ENCODE measurements around the gene CDH4.

Gene CDH4

DNA sequence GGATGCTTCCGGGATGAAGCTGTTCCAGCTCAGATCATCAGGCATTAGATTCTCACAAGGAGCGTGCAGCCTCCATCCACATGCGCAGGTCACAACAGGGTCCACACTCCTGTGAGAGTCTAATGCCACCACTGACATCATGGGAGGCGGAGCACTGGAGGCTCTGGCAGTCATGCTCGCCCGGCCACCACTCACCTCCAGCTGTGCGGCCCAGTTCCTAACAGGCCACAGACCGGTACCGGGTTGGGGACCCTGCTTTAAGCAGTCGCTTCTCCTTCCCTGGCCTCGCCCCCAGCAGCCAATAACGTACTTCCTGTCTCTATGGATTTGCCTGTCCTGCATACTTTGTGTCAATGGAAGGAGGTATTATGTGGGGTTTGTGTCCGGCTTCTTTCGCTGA lies 576.8 kb downstream of the CDH4 start:
- no peaks in the 10 kb centered on the region for H3K4me1 ChIP-seq (ENCODE audit: control insufficient read depth, insufficient read depth, low read length, poor library complexity, severe bottlenecking)
- 96 to 98% methylated on average over 11 to 12 of the region's 14 CpGs for WGBS, 2 experiments (ENCODE audit: insufficient coverage in 2 of 2)
- H3K36me3 ChIP-seq (ENCODE audit: control insufficient read depth, insufficient read depth, low read length) = no peaks in the 10 kb centered on the region
- no peak overlapping the region for H3K4me3 ChIP-seq (ENCODE audit: extremely low read depth, insufficient read depth, low read length, poor library complexity, severe bottlenecking)
- H3K27ac ChIP-seq (ENCODE audit: low read depth, low read length, severe bottlenecking) = no peak overlapping the region
- peaks cover 11% of the 10 kb centered on the region for H3K9me3 ChIP-seq (ENCODE audit: control insufficient read depth, low read length)

DNA sequence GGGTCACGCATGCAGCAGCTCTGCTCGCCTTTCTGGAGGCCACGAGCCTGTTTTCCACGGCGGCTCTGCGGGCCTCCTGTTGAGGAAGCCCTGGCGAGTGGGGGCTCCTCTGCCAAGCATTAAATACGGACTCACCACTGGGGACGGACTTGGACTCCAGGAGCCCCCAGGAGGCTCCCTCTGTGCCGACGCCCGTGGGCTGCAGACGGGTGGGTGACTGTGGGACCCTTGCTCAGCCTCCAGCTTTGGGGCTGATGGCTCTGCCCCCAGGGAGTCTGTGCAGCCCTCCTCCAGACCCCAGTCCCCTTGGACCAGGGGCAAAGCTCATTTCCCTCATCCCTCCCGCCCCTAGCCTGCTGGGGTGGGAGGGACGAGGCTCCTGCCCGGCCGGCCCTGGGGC lies 577.5 kb downstream of the CDH4 start:
- WGBS, 2 experiments (ENCODE audit: insufficient coverage in 2 of 2) = 86 to 92% methylated on average over 10 to 11 of the region's 17 CpGs
- no peak overlapping the region for H3K4me3 ChIP-seq (ENCODE audit: extremely low read depth, insufficient read depth, low read length, poor library complexity, severe bottlenecking)
- H3K36me3 ChIP-seq (ENCODE audit: control insufficient read depth, insufficient read depth, low read length) = no peaks in the 10 kb centered on the region
- peaks cover 11% of the 10 kb centered on the region for H3K9me3 ChIP-seq (ENCODE audit: control insufficient read depth, low read length)
- H3K27ac ChIP-seq (ENCODE audit: low read depth, low read length, severe bottlenecking) = no peak overlapping the region
- H3K4me1 ChIP-seq (ENCODE audit: control insufficient read depth, insufficient read depth, low read length, poor library complexity, severe bottlenecking) = no peaks in the 10 kb centered on the region

DNA sequence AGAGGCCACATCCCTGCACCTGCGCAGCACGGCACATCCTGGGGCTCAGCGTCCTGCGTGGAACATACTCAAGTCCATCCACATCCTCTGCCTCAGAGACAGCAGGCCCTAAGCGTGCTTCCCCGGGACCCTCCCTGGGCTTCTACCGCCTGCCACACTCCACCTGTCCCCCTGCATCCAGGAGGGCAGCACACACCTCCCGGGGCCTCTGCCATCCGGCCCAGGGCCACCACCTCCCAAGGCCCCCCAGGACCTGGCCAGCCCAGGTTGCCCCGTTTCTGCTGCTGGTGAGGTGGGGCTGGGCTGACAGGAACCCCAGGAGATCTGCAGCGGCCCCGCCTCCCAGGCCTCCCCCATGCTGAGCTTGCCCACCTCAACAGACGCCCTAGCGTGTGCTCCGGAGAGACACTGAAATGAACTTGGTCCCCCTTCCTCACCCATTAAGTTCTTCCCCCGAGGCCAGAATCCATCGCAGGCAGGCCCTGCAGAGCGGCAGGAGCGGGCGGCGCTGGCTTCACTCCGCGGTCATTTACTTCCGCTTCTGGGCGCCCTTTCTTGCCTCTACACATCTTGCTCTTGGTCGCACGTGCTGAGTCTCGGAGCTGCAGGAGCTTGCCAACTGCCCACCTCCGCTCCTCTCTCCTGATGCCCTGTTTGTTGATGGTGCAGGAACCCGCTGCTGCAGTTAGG lies 578.3 kb downstream of the CDH4 start:
- H3K27ac ChIP-seq (ENCODE audit: low read depth, low read length, severe bottlenecking) = no peak overlapping the region
- H3K4me3 ChIP-seq (ENCODE audit: extremely low read depth, insufficient read depth, low read length, poor library complexity, severe bottlenecking) = no peak overlapping the region
- no peaks in the 10 kb centered on the region for H3K36me3 ChIP-seq (ENCODE audit: control insufficient read depth, insufficient read depth, low read length)
- no peaks in the 10 kb centered on the region for H3K4me1 ChIP-seq (ENCODE audit: control insufficient read depth, insufficient read depth, low read length, poor library complexity, severe bottlenecking)
- peaks cover 11% of the 10 kb centered on the region for H3K9me3 ChIP-seq (ENCODE audit: control insufficient read depth, low read length)
- WGBS, 2 experiments (ENCODE audit: insufficient coverage in 2 of 2) = 86 to 91% methylated on average over 21 to 27 of the region's 30 CpGs

DNA sequence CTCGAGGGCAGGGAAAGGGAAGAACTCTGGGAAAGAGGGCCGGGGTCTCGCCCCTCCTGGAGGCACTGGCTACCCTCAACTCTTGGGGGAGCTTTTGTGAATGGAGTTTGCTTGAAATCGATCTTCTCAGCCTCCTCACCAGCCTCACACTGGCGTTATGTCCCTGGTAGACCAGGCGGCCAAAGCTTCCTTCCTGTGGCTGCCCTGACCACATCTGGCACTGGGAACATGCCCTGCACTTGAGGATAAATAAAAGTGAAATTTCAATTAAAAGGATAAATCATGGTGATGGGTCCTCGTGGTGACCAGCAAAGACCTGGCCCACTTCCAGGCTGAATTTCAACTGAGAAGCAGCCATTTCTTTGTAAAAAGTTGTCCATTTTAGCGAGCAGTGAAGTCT lies 578.9 kb downstream of the CDH4 start:
- Histone ChIP-seq H3K4me1 (ENCODE audit: control insufficient read depth, insufficient read depth, low read length, poor library complexity, severe bottlenecking) (no peaks in the 10 kb centered on the region), H3K36me3 (ENCODE audit: control insufficient read depth, insufficient read depth, low read length) (no peaks in the 10 kb centered on the region), H3K4me3 (ENCODE audit: extremely low read depth, insufficient read depth, low read length, poor library complexity, severe bottlenecking) (no peak overlapping the region), H3K9me3 (ENCODE audit: control insufficient read depth, low read length) (peaks cover 11% of the 10 kb centered on the region), H3K27ac (ENCODE audit: low read depth, low read length, severe bottlenecking) (no peak overlapping the region)
- WGBS, 2 experiments (ENCODE audit: insufficient coverage in 2 of 2) = 87 to 94% methylated on average over 4 to 5 of the region's 8 CpGs

DNA sequence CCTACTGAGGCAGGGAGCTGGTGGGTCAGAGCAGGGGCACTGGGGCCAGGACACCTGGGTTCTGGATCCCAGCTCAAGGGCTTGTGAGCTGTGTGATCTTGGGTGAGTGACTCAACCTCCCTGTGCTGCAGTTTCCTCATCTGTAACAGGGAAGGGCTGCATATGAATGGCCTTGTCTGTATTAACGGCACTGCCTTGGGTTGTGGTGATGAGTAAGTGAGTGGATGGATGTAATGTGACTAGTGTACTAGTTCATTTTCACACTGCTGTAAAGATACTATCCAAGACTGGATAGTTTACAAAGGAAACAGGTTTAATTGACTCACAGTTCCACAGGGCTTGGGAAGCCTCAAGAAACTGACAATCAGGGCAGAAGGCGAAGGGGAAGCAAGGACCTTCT lies 580.1 kb downstream of the CDH4 start:
- peaks cover 11% of the 10 kb centered on the region for H3K9me3 ChIP-seq (ENCODE audit: control insufficient read depth, low read length)
- no peaks in the 10 kb centered on the region for H3K4me1 ChIP-seq (ENCODE audit: control insufficient read depth, insufficient read depth, low read length, poor library complexity, severe bottlenecking)
- no peaks in the 10 kb centered on the region for H3K36me3 ChIP-seq (ENCODE audit: control insufficient read depth, insufficient read depth, low read length)
- WGBS, 2 experiments (ENCODE audit: insufficient coverage in 2 of 2) = 100% methylated on average over 1 of the region's 2 CpGs
- H3K27ac ChIP-seq (ENCODE audit: low read depth, low read length, severe bottlenecking) = no peak overlapping the region
- no peak overlapping the region for H3K4me3 ChIP-seq (ENCODE audit: extremely low read depth, insufficient read depth, low read length, poor library complexity, severe bottlenecking)

DNA sequence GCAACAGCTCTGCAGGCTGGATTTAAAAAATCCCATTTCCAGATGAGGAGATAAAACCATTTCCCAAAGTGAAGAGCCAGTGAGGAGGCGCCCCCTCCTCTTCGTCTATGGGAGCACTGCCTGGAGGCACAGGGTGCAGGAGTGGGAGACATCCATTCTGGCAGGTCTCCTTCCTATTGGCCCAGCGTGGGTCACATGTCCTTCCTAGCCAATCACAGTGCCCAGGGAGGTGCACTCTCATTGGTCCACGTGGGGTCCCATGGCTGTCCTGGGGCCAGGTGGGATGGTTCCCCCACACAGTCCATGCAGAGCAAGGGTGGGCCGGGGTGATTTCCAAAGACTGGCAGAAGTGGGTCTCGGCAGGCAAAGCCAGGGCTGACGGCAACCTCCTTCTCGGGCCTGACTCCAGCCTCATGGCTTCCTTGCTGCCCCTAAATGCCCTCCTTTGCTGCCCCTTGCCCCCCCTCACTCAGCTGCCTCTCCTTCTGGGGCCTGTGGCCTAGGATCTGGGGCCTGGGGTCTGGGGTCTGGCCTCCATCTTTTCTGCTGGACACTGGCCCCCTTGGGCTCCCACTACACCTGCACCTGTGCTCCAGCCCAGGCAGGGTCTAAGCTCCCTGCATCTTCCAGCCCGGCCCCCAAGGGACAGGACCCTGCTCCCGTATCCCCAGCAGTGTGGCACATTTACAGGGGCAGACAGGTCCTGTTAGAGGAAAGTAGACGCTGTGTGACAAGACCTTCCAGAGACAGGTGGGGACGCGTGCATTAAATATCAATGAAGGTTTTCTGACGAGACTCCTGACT lies 581.9 kb downstream of the CDH4 start:
- WGBS, 2 experiments (ENCODE audit: insufficient coverage in 2 of 2) = 82% methylated on average over 14 of the region's 14 CpGs
- Histone ChIP-seq H3K36me3 (ENCODE audit: control insufficient read depth, insufficient read depth, low read length) (no peaks in the 10 kb centered on the region), H3K27ac (ENCODE audit: low read depth, low read length, severe bottlenecking) (no peak overlapping the region), H3K9me3 (ENCODE audit: control insufficient read depth, low read length) (no peaks in the 10 kb centered on the region), H3K4me3 (ENCODE audit: extremely low read depth, insufficient read depth, low read length, poor library complexity, severe bottlenecking) (no peak overlapping the region), H3K4me1 (ENCODE audit: control insufficient read depth, insufficient read depth, low read length, poor library complexity, severe bottlenecking) (no peaks in the 10 kb centered on the region)

DNA sequence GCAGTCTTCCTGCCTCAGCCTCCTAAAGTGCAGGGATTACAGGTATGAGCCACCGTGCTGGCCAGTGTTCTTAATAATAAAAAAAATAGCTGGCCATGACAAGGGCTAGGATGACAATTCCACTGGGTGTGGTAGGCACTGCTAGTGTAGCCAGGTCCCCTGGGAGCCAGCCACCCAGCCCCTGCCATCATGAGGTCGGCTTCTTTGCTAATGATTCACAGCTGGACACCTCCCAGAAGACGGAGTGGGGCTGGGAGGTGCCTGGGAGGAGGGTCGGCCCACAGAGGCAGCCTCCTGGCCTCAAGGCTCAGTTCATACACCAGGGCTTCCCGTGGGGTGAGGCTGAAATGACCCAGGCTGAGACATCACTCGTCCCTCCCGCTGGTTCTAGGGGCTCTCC lies 583.2 kb downstream of the CDH4 start:
- Histone ChIP-seq H3K9me3 (ENCODE audit: control insufficient read depth, low read length) (no peaks in the 10 kb centered on the region), H3K27ac (ENCODE audit: low read depth, low read length, severe bottlenecking) (no peak overlapping the region), H3K36me3 (ENCODE audit: control insufficient read depth, insufficient read depth, low read length) (no peaks in the 10 kb centered on the region), H3K4me3 (ENCODE audit: extremely low read depth, insufficient read depth, low read length, poor library complexity, severe bottlenecking) (no peak overlapping the region), H3K4me1 (ENCODE audit: control insufficient read depth, insufficient read depth, low read length, poor library complexity, severe bottlenecking) (no peaks in the 10 kb centered on the region)
- WGBS, 2 experiments (ENCODE audit: insufficient coverage in 2 of 2) = 64 to 76% methylated on average over 6 to 7 of the region's 7 CpGs

DNA sequence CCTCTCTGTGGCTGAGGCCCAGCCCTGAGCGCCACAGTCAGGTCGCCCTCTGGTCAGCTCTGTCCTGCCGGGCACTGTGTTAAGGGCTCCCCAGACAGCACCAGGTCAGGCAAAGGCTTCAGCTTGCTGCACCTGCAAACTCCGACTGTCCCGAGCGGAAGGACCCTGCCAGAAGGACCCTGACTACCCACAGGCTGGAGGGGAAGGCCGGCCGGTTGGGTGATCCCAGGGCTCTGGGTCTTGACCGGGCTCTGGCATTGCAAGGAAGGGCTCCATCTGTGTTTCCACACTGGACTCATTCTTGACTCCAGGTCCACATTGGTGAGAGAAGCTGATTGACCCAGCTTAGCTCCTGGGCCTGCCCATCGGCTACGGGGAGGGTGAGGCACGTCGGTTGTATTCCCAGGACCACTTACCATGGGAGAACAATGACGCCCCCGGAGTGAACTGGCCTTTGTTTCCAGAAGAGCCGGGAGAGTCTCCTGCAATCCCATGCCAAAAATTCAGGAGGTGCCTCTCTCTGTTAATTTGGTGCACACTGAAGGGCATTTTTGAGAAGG lies 583.8 kb downstream of the CDH4 start:
- Histone ChIP-seq H3K36me3 (ENCODE audit: control insufficient read depth, insufficient read depth, low read length) (no peaks in the 10 kb centered on the region), H3K9me3 (ENCODE audit: control insufficient read depth, low read length) (no peaks in the 10 kb centered on the region), H3K4me3 (ENCODE audit: extremely low read depth, insufficient read depth, low read length, poor library complexity, severe bottlenecking) (no peak overlapping the region), H3K27ac (ENCODE audit: low read depth, low read length, severe bottlenecking) (no peak overlapping the region), H3K4me1 (ENCODE audit: control insufficient read depth, insufficient read depth, low read length, poor library complexity, severe bottlenecking) (no peaks in the 10 kb centered on the region)
- 84 to 87% methylated on average over 16 of the region's 16 CpGs for WGBS, 2 experiments (ENCODE audit: insufficient coverage in 2 of 2)

DNA sequence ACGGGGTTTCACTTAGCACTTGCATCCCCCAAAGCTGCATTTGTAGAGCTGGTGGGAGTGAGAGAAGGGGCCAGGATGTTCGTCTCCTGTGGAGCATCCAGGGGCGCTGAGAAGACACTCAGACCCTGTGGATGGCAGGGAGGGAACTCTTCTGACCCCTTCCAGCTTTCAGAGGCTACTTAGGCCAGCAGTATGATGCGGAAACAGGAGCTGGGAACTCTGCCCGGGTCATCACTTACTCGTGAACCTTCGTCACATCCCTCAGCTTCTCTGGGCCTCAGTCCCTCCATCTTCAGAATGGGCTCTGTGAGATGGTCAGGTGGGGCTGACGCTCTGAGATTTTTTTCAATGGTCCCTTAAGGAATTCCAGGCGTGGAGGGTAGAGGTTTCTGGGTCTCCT lies 585.1 kb downstream of the CDH4 start:
- Histone ChIP-seq H3K27ac (ENCODE audit: low read depth, low read length, severe bottlenecking) (no peak overlapping the region), H3K36me3 (ENCODE audit: control insufficient read depth, insufficient read depth, low read length) (no peaks in the 10 kb centered on the region), H3K4me3 (ENCODE audit: extremely low read depth, insufficient read depth, low read length, poor library complexity, severe bottlenecking) (no peak overlapping the region), H3K4me1 (ENCODE audit: control insufficient read depth, insufficient read depth, low read length, poor library complexity, severe bottlenecking) (no peaks in the 10 kb centered on the region), H3K9me3 (ENCODE audit: control insufficient read depth, low read length) (no peaks in the 10 kb centered on the region)
- 72 to 74% methylated on average over 7 of the region's 9 CpGs for WGBS, 2 experiments (ENCODE audit: insufficient coverage in 2 of 2)

DNA sequence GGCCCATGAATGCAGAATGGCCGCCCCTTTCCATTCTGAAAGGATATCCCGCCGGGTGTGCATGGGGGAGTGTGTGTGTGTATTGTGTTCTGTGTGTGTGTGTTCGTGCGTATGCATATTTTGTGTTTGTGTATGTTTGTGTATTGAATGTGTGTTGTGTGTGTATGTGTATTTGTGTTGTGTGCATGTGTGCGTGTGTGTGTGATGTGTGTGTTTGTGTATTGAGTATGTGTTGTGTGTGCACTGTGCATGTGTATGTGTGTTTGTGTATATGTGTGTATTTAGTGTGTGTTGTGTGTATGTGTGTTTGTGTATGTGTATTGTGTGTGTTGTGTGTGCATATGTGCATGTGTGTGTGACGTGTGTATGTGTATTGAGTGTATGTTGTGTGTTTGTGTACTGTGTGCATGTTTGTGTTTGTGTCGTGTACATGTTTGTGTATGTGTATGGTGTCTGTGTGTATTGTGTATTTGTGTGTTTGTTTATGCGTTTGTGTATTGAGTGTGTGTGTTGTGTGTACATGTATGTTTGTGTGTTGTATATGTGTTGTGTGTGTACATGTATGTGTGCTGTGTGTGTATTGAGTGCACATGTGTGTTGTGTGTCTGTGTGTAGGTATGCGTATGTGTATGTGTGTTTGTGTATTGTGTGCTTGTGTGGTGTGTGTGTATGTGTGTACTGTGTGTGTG lies 587.3 kb downstream of the CDH4 start:
- Histone ChIP-seq H3K36me3 (ENCODE audit: control insufficient read depth, insufficient read depth, low read length) (no peaks in the 10 kb centered on the region), H3K4me3 (ENCODE audit: extremely low read depth, insufficient read depth, low read length, poor library complexity, severe bottlenecking) (no peak overlapping the region), H3K27ac (ENCODE audit: low read depth, low read length, severe bottlenecking) (no peak overlapping the region), H3K9me3 (ENCODE audit: control insufficient read depth, low read length) (no peaks in the 10 kb centered on the region), H3K4me1 (ENCODE audit: control insufficient read depth, insufficient read depth, low read length, poor library complexity, severe bottlenecking) (no peaks in the 10 kb centered on the region)
- 89 to 91% methylated on average over 10 of the region's 10 CpGs for WGBS, 2 experiments (ENCODE audit: insufficient coverage in 2 of 2)

Data from mesodermal cell (in vitro differentiated cells).